ENCODE data around the gene ZFYVE26.

ZFYVE26 gene

DNA sequence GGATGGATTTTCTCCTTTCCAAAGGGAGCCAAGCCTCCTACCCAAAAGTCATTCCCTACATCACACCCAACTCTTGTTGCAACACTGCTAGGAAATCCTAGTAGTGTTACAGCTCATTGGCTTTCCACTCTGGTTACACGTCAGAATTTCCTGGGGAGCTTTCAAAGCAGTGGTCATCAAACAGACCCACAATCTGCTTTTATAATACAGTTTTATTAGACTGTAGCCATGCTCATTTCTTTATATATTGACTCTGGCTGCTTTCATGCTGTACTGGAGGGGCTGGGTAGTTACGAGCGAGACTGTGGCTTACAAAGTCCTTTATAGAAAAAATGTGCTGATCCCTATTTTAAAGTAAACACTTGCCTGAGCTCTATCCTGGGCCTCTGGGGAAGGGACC is 34.3 kb downstream of the ZFYVE26 start:
- Histone ChIP-seq H3K27ac (ENCODE audit: low read depth, low read length) (no peak overlapping the region), H3K9me3 (ENCODE audit: control insufficient read depth in 1 of 2, low read length in 2 of 2) (no peaks in the 10 kb centered on the region), H3K4me1 (ENCODE audit: control insufficient read depth in 1 of 2, insufficient read depth in 2 of 2, low read length in 2 of 2) (no peaks in the 10 kb centered on the region), H3K9ac (ENCODE audit: low read depth in 1 of 2, low read length in 2 of 2) (no peak overlapping the region), H3K4me3 (ENCODE audit: low read depth in 1 of 2, low read length in 2 of 2) (no peak overlapping the region), H3K27me3 (ENCODE audit: control insufficient read depth in 1 of 2, insufficient read depth in 2 of 2, low read length in 2 of 2) (no peaks in the 10 kb centered on the region), H3K36me3 (ENCODE audit: control insufficient read depth in 1 of 2, insufficient read depth in 2 of 2, low read length in 2 of 2) (peaks cover 66 to 91% of the 10 kb centered on the region in 2 donors)

DNA sequence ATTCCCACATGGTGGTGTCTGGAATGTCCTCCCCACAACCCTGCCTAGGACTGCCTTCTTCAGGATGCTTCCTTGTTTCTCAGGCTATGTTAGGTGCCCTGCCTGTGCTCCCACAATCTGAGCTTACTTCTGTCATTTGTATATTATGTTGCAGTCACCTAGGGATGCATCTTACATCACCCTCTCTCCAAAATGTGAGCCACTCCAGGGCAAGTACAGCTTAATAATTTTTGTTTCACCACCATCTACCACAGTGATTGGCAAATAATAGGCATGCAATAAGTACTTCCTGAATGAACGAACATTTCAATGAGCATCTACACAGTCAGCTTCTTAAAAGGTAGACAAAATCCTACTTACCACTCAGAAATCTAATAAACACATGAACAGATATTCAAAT is 37.6 kb downstream of the ZFYVE26 start:
- Histone ChIP-seq H3K4me3 (ENCODE audit: low read depth in 1 of 2, low read length in 2 of 2) (no peak overlapping the region), H3K27me3 (ENCODE audit: control insufficient read depth in 1 of 2, insufficient read depth in 2 of 2, low read length in 2 of 2) (no peaks in the 10 kb centered on the region), H3K9ac (ENCODE audit: low read depth in 1 of 2, low read length in 2 of 2) (no peak overlapping the region), H3K36me3 (ENCODE audit: control insufficient read depth in 1 of 2, insufficient read depth in 2 of 2, low read length in 2 of 2) (peaks cover 73 to 91% of the 10 kb centered on the region in 2 donors), H3K27ac (ENCODE audit: low read depth, low read length) (no peak overlapping the region), H3K9me3 (ENCODE audit: control insufficient read depth in 1 of 2, low read length in 2 of 2) (no peaks in the 10 kb centered on the region), H3K4me1 (ENCODE audit: control insufficient read depth in 1 of 2, insufficient read depth in 2 of 2, low read length in 2 of 2) (no peaks in the 10 kb centered on the region)

DNA sequence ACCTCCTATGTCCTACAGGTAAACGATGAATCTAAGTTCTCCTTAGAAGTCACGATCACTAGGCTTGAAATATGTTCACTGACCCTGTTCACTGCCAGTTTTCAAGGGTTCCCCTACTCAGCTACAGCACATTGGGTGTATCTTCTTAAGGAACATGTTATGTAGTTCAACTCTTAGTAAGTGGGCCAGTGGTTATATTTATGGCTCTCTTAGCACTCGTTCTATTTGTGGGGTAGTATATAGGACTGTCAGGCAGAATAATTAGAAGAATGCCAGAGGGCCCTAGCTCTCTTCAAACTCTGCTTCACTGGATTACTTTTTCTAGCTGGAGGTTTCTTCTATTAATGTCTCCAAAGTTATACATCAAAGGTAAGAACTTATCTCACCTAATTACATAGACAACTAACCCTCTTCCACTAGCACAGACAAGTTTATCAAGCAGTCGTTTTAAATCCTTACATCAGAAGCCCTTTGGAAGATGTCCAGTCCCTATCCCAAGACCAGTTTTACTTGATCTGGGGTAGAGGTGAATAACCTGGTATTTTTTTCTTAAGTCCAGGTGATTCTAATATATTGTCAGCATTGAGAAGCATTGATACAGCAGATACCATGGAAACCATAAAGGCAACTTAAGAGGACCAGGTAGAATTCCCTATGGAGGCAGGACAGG is 39.6 kb downstream of the ZFYVE26 start:
- Histone ChIP-seq H3K4me1 (ENCODE audit: control insufficient read depth in 1 of 2, insufficient read depth in 2 of 2, low read length in 2 of 2) (no peaks in the 10 kb centered on the region), H3K9ac (ENCODE audit: low read depth in 1 of 2, low read length in 2 of 2) (no peak overlapping the region), H3K36me3 (ENCODE audit: control insufficient read depth in 1 of 2, insufficient read depth in 2 of 2, low read length in 2 of 2) (peaks cover 61 to 88% of the 10 kb centered on the region in 2 donors), H3K9me3 (ENCODE audit: control insufficient read depth in 1 of 2, low read length in 2 of 2) (no peaks in the 10 kb centered on the region), H3K4me3 (ENCODE audit: low read depth in 1 of 2, low read length in 2 of 2) (no peak overlapping the region), H3K27me3 (ENCODE audit: control insufficient read depth in 1 of 2, insufficient read depth in 2 of 2, low read length in 2 of 2) (no peaks in the 10 kb centered on the region), H3K27ac (ENCODE audit: low read depth, low read length) (no peak overlapping the region)

DNA sequence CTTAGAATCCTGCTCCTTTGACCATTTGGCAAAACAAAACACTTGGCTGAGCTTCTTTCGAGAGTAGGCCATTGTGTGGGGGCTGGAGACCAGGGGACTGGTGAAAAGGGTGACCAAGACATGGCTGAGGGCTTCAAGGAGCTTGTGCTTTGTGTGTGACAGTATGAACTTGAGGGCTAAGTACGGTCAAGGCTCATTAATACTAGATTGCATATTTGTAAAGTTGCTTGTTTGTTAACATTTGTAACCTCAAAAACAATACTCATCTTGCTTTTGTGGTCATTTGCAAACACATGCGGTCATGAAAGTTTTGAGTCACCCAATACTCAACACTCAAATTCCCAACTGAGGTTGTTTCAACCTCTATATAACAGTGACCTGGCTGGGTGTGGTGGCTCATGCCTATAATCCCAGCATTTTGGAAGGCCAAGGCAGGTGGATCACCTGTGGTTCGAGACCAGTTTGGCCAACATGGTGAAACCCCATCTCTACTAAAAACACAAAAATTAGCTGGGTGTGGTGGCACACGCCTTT is 42.5 kb downstream of the ZFYVE26 start:
- no peaks in the 10 kb centered on the region for H3K9me3 ChIP-seq (ENCODE audit: control insufficient read depth in 1 of 2, low read length in 2 of 2)
- H3K27me3 ChIP-seq (ENCODE audit: control insufficient read depth in 1 of 2, insufficient read depth in 2 of 2, low read length in 2 of 2) = no peaks in the 10 kb centered on the region
- H3K4me1 ChIP-seq (ENCODE audit: control insufficient read depth in 1 of 2, insufficient read depth in 2 of 2, low read length in 2 of 2) = no peaks in the 10 kb centered on the region
- H3K9ac ChIP-seq (ENCODE audit: low read depth in 1 of 2, low read length in 2 of 2) = no peak overlapping the region
- peaks cover 61 to 91% of the 10 kb centered on the region in 2 donors for H3K36me3 ChIP-seq (ENCODE audit: control insufficient read depth in 1 of 2, insufficient read depth in 2 of 2, low read length in 2 of 2)
- no peak overlapping the region for H3K4me3 ChIP-seq (ENCODE audit: low read depth in 1 of 2, low read length in 2 of 2)
- H3K27ac ChIP-seq (ENCODE audit: low read depth, low read length) = no peak overlapping the region

DNA sequence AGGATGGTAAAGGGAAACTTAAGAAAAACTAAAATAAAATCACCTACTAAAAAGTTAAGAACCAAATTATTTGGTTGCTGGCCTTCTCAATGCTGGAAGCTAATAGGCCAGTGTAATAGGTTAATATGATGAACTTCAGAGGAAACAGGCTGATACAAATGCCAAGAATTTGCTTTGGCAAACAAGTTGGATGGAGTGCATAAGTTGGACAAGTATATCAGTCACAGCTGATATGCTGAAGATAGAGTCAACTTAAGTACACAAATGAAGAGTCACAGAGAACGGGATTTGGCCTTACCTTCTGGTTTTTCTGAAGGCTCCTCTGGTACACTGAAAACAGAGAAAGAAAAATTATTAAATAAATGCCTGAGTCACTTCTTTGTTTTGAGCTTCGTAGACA is 48.2 kb downstream of the ZFYVE26 start:
- Histone ChIP-seq H3K27me3 (ENCODE audit: control insufficient read depth in 1 of 2, insufficient read depth in 2 of 2, low read length in 2 of 2) (no peaks in the 10 kb centered on the region), H3K4me3 (ENCODE audit: low read depth in 1 of 2, low read length in 2 of 2) (no peak overlapping the region), H3K9ac (ENCODE audit: low read depth in 1 of 2, low read length in 2 of 2) (no peak overlapping the region), H3K36me3 (ENCODE audit: control insufficient read depth in 1 of 2, insufficient read depth in 2 of 2, low read length in 2 of 2) (peaks cover 43 to 87% of the 10 kb centered on the region in 2 donors), H3K9me3 (ENCODE audit: control insufficient read depth in 1 of 2, low read length in 2 of 2) (no peaks in the 10 kb centered on the region), H3K4me1 (ENCODE audit: control insufficient read depth in 1 of 2, insufficient read depth in 2 of 2, low read length in 2 of 2) (no peaks in the 10 kb centered on the region), H3K27ac (ENCODE audit: low read depth, low read length) (no peak overlapping the region)

DNA sequence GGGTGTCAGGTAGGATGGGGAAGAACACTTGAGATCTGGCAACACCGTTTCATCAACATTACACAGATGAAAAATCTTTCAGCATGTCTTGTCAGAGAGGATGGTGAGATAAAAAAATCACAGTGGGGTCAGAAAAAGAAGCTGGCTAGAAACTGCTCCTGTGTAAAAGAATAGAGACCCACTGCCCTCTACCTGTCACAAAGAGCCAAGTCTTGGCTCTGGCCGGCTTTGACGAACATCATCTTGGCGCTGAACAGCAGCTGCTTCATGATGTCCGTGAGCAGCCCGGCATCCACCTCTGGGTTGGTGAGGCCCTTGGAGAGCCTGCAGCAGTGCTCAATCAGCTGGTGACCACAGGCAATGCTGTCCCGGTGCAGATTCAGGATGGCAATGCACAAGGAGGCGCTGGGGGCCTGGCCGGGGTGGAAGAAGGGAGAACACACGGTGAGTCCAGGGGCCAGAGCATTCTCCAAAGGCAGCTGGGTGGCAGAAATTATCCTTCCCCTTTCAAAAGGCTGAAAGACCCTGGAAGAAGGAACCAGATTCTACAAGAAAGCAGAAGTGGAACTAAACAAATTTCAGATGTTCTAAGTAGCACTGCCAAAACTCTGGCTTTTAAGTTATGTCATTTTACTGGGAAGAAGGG is 50.2 kb downstream of the ZFYVE26 start:
- Histone ChIP-seq H3K4me3 (ENCODE audit: low read depth in 1 of 2, low read length in 2 of 2) (no peak overlapping the region), H3K9me3 (ENCODE audit: control insufficient read depth in 1 of 2, low read length in 2 of 2) (no peaks in the 10 kb centered on the region), H3K9ac (ENCODE audit: low read depth in 1 of 2, low read length in 2 of 2) (no peak overlapping the region), H3K27me3 (ENCODE audit: control insufficient read depth in 1 of 2, insufficient read depth in 2 of 2, low read length in 2 of 2) (no peaks in the 10 kb centered on the region), H3K36me3 (ENCODE audit: control insufficient read depth in 1 of 2, insufficient read depth in 2 of 2, low read length in 2 of 2) (peaks cover 45 to 89% of the 10 kb centered on the region in 2 donors), H3K27ac (ENCODE audit: low read depth, low read length) (no peak overlapping the region), H3K4me1 (ENCODE audit: control insufficient read depth in 1 of 2, insufficient read depth in 2 of 2, low read length in 2 of 2) (no peaks in the 10 kb centered on the region)

DNA sequence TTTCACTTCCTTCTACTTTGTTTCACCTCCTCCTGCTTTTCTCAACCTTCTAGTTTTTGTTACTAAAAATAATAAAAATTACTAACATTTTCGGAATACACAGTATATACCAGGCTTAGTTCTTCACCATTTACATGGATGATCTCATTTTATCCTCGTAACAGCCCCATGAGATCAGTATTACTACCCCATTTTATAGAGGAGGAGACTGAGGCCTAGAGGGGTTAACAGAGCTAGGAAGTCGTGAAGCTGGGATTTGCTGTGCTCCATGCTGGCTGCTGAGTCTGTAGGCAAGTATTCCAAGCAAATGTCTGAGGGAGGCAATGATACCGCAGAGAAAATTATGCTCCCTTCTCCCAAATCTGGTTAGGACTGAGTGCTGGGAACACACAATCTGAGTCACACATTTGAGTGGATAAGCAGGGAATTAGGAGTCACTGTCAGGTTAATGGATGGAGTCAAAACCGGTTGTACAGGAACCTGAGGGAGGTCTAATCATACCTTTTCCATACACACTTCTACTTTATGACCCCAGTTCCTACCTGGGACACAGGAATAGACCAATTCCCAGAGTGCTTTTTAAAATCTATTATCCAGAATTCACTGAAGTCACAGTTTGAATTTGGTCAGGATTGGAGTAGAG is 51.1 kb downstream of the ZFYVE26 start:
- no peak overlapping the region for H3K27ac ChIP-seq (ENCODE audit: low read depth, low read length)

DNA sequence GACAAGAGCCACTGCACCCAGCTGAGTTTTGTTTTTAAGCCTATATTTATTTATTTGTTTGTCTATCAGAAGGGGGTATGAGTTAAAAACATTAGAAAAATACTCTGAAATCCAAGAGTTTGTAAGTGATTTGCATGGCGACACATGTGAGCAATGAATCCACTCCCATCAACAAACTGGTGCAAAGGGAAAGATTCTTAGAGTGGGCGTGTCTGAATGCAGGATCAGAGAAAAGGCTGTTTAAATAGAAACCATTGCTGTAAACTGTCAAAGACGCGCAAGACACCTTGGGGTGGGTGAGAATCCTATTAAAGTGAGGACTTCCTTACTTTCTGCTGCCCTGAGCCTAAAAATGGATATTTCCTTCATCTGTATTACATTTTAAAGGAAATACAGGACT is 51.9 kb downstream of the ZFYVE26 start:
- Histone ChIP-seq H3K27ac (ENCODE audit: low read depth, low read length) (no peak overlapping the region), H3K27me3 (ENCODE audit: control insufficient read depth in 1 of 2, insufficient read depth in 2 of 2, low read length in 2 of 2) (no peaks in the 10 kb centered on the region), H3K36me3 (ENCODE audit: control insufficient read depth in 1 of 2, insufficient read depth in 2 of 2, low read length in 2 of 2) (peaks cover 46 to 93% of the 10 kb centered on the region in 2 donors), H3K9ac (ENCODE audit: low read depth in 1 of 2, low read length in 2 of 2) (no peak overlapping the region), H3K4me1 (ENCODE audit: control insufficient read depth in 1 of 2, insufficient read depth in 2 of 2, low read length in 2 of 2) (no peaks in the 10 kb centered on the region), H3K4me3 (ENCODE audit: low read depth in 1 of 2, low read length in 2 of 2) (no peak overlapping the region), H3K9me3 (ENCODE audit: control insufficient read depth in 1 of 2, low read length in 2 of 2) (no peaks in the 10 kb centered on the region)

More for the DNA sequence above, 51.1 kb downstream of the ZFYVE26 start:
- no peaks in the 10 kb centered on the region for H3K9me3 ChIP-seq (ENCODE audit: control insufficient read depth in 1 of 2, low read length in 2 of 2)
- H3K4me1 ChIP-seq (ENCODE audit: control insufficient read depth in 1 of 2, insufficient read depth in 2 of 2, low read length in 2 of 2) = no peaks in the 10 kb centered on the region
- H3K9ac ChIP-seq (ENCODE audit: low read depth in 1 of 2, low read length in 2 of 2) = no peak overlapping the region
- peaks cover 49 to 90% of the 10 kb centered on the region in 2 donors for H3K36me3 ChIP-seq (ENCODE audit: control insufficient read depth in 1 of 2, insufficient read depth in 2 of 2, low read length in 2 of 2)
- no peak overlapping the region for H3K4me3 ChIP-seq (ENCODE audit: low read depth in 1 of 2, low read length in 2 of 2)
- no peaks in the 10 kb centered on the region for H3K27me3 ChIP-seq (ENCODE audit: control insufficient read depth in 1 of 2, insufficient read depth in 2 of 2, low read length in 2 of 2)

DNA sequence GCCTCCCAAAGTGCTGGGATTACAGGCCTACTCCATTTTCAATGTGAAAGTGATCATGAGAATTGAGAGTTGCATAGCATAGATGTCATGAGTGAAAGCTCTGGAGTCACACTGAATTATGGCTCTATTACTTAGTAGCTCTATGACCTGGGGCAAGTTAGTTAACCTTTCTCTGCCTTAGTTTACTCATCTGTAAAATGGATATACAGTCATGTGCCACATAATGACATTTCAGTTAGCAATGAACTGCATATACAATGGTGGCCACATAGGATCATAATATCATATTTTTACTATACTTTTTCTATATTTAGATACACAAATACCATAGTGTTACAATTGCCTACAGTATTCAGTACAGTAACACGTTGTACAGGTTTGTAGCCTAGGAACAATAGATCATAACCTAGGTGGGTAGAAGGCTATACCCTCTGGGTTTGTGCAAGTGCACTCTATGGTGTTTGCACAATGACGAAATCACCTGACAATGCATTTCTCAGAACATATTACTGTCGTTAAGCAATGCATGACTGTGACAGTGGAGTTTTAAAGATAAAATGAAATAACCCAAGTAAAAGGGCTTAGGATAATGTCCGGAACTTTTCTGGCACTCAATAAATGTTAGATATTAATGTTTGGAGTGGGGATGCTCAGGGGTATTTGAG is 53.1 kb downstream of the ZFYVE26 start:
- no peak overlapping the region for H3K27ac ChIP-seq (ENCODE audit: low read depth, low read length)
- H3K4me1 ChIP-seq (ENCODE audit: control insufficient read depth in 1 of 2, insufficient read depth in 2 of 2, low read length in 2 of 2) = no peaks in the 10 kb centered on the region
- H3K36me3 ChIP-seq (ENCODE audit: control insufficient read depth in 1 of 2, insufficient read depth in 2 of 2, low read length in 2 of 2) = peaks cover 42 to 81% of the 10 kb centered on the region in 2 donors
- H3K4me3 ChIP-seq (ENCODE audit: low read depth in 1 of 2, low read length in 2 of 2) = no peak overlapping the region
- H3K9ac ChIP-seq (ENCODE audit: low read depth in 1 of 2, low read length in 2 of 2) = no peak overlapping the region
- H3K27me3 ChIP-seq (ENCODE audit: control insufficient read depth in 1 of 2, insufficient read depth in 2 of 2, low read length in 2 of 2) = no peaks in the 10 kb centered on the region
- H3K9me3 ChIP-seq (ENCODE audit: control insufficient read depth in 1 of 2, low read length in 2 of 2) = no peaks in the 10 kb centered on the region

DNA sequence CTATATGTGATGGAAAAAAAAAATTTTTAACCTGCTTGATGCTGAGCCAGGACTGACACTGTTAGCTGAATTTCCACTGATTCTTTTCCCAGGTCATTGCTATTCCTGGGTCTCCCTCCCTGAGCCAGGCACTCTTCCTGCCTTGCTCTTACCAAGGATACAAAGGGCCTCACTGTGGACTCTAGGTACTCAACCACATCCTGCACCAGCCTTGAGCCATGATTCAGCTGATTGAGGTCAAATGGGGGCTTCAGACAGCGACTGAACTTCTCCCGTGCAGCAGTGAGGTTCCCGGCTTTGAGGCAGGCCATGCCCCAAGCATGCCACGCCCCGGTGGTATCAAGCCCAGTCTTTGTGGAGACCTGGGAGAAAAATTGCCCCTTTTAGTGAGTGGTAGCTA is 54.3 kb downstream of the ZFYVE26 start:
- Histone ChIP-seq H3K36me3 (ENCODE audit: control insufficient read depth in 1 of 2, insufficient read depth in 2 of 2, low read length in 2 of 2) (peaks cover 36 to 71% of the 10 kb centered on the region in 2 donors), H3K4me3 (ENCODE audit: low read depth in 1 of 2, low read length in 2 of 2) (no peak overlapping the region), H3K27ac (ENCODE audit: low read depth, low read length) (no peak overlapping the region), H3K9ac (ENCODE audit: low read depth in 1 of 2, low read length in 2 of 2) (no peak overlapping the region), H3K27me3 (ENCODE audit: control insufficient read depth in 1 of 2, insufficient read depth in 2 of 2, low read length in 2 of 2) (no peaks in the 10 kb centered on the region), H3K9me3 (ENCODE audit: control insufficient read depth in 1 of 2, low read length in 2 of 2) (no peaks in the 10 kb centered on the region), H3K4me1 (ENCODE audit: control insufficient read depth in 1 of 2, insufficient read depth in 2 of 2, low read length in 2 of 2) (no peaks in the 10 kb centered on the region)
